Kidney (tissue), 14 donors: ENCODE results near the gene AGER. TPM values are rescaled to one million over a fixed set of nuclear protein-coding genes. Genes with fewer than 3 reads are reported as not detected.

ENCODE experiments used
- DNase-seq, 5 donors: peaks; one replicate each; pipeline ENCODE4 v3.0.0-alpha.2; 2013 to 2020
- FAIRE-seq: peaks from 2 replicates; lab custom pipeline; 2012; peaks lifted over from hg19 to GRCh38; lab: Jason Lieb, UNC
- H3K27ac ChIP-seq, 2 donors: one replicate each; pipeline ENCODE4 v1.7.0; 2013; ENCODE audit warnings: low read depth in 2 of 2, low read length in 2 of 2, inconsistent platforms in 1 of 2
- H3K27me3 ChIP-seq: one replicate; pipeline ENCODE4 v1.7.1; 2013; ENCODE audit warnings: low read length, inconsistent platforms; ENCODE audit not compliant: control insufficient read depth, insufficient read depth
- H3K36me3 ChIP-seq, 3 donors: one replicate each; pipeline versions ENCODE4 v1.7.0 to v1.7.1; 2013; ENCODE audit warnings: low read length in 3 of 3, control low read depth in 1 of 3, inconsistent platforms in 1 of 3; ENCODE audit not compliant: insufficient read depth in 3 of 3, control insufficient read depth in 2 of 3
- H3K4me1 ChIP-seq, 3 donors: one replicate each; pipeline versions ENCODE4 v1.7.0 to v1.7.1; 2013; ENCODE audit warnings: low read length in 3 of 3, inconsistent platforms in 1 of 3, low read depth in 1 of 3; ENCODE audit not compliant: control insufficient read depth in 2 of 3, insufficient read depth in 2 of 3
- H3K4me3 ChIP-seq, 3 donors: one replicate each; pipeline versions ENCODE4 v1.7.0 to v1.8.1; 2013; ENCODE audit warnings: low read length in 3 of 3, control low read depth in 1 of 3, inconsistent platforms in 1 of 3
- H3K9ac ChIP-seq, 3 donors: one replicate each; pipeline versions ENCODE4 v1.7.0 to v1.7.1; 2013; ENCODE audit warnings: low read length in 3 of 3, control low read depth in 1 of 3, inconsistent platforms in 1 of 3
- H3K9me3 ChIP-seq, 3 donors: one replicate each; pipeline versions ENCODE4 v1.7.0 to v1.7.1; 2013; ENCODE audit warnings: low read length in 3 of 3, control low read depth in 1 of 3, inconsistent platforms in 1 of 3; ENCODE audit not compliant: control insufficient read depth in 2 of 3, insufficient read depth in 1 of 3
- intact Hi-C: fragments of 100-400 bp; cut with DNase I; formaldehyde crosslinking; loops from one replicate; pipeline ENCODE4 v1.11.1; 2022
- polyA plus RNA-seq: library from polyadenylated mRNA; stranded (reverse); fragments of 350-450 nt; fragmentation: Illumina TruSeq; extraction: RNeasy Lipid Tissue Mini Kit (QIAGEN cat#74804); gene quantifications from one replicate; pipeline ENCODE4 v1.2.3, GENCODE V29; 2014; ENCODE audit warnings: low read depth, low replicate concordance; ENCODE audit not compliant: insufficient read depth
- total RNA-seq: library from RNA; stranded (reverse); fragmentation: NEBNext Ultra II Directional; extraction: Animal tissue kit (Norgen Biotek cat#: 25700); gene quantifications from one replicate; pipeline ENCODE4 v1.2.1, GENCODE V29; 2021
- TF ChIP-seq, protein P1 (sequence below): IDR thresholded peaks from 3 replicates; pipeline ENCODE4 v1.5.1; 2012; ENCODE audit warnings: mild to moderate bottlenecking, moderate library complexity, borderline replicate concordance; ENCODE audit not compliant: insufficient read depth; ENCODE audit errors: extremely low read depth
- donor health status: control.
- donor health status: control.
- donor health status: control.
- donor health status: control.
- donor health status: control.
- donor health status: DM: yes; HTN: yes; CAD: no.
- donor health status: Normal renal cell carcinoma (clear cell type).

Gene AGER
- total and polyA plus RNA-seq, 2 donors from 2014 or later: 7.1 to 13.0 TPM

GRCh38 chr6:32139590-32139989 is 44.5 kb downstream of the AGER start:
- no peaks in the 10 kb centered on the region for H3K27me3 ChIP-seq
- H3K4me3 ChIP-seq: no peak overlapping the region
- H3K36me3 ChIP-seq: no peaks in the 10 kb centered on the region
- no peak overlapping the region for H3K9ac ChIP-seq
- FAIRE-seq (no peak), DNase-seq (no peak)
- intact Hi-C loops: no loop called here
- no peaks in the 10 kb centered on the region for H3K4me1 ChIP-seq
- no peaks in the 10 kb centered on the region for H3K9me3 ChIP-seq
- H3K27ac ChIP-seq: no peak overlapping the region
- TF ChIP-seq, protein P1, sequence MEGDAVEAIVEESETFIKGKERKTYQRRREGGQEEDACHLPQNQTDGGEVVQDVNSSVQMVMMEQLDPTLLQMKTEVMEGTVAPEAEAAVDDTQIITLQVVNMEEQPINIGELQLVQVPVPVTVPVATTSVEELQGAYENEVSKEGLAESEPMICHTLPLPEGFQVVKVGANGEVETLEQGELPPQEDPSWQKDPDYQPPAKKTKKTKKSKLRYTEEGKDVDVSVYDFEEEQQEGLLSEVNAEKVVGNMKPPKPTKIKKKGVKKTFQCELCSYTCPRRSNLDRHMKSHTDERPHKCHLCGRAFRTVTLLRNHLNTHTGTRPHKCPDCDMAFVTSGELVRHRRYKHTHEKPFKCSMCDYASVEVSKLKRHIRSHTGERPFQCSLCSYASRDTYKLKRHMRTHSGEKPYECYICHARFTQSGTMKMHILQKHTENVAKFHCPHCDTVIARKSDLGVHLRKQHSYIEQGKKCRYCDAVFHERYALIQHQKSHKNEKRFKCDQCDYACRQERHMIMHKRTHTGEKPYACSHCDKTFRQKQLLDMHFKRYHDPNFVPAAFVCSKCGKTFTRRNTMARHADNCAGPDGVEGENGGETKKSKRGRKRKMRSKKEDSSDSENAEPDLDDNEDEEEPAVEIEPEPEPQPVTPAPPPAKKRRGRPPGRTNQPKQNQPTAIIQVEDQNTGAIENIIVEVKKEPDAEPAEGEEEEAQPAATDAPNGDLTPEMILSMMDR: no peak

- Histone ChIP-seq H3K4me3 (no peak overlapping the region), H3K9me3 (no peaks in the 10 kb centered on the region), H3K27me3 (no peaks in the 10 kb centered on the region), H3K36me3 (no peaks in the 10 kb centered on the region), H3K4me1 (no peaks in the 10 kb centered on the region), H3K9ac (no peak overlapping the region), H3K27ac (no peak overlapping the region)
- intact Hi-C loops: no loop called here
- TF ChIP-seq, protein P1: no peak
- FAIRE-seq (no peak), DNase-seq (no peak)
These were observed 46.6 kb downstream of the AGER start for GRCh38 chr6:32137454-32137853.

DNA sequence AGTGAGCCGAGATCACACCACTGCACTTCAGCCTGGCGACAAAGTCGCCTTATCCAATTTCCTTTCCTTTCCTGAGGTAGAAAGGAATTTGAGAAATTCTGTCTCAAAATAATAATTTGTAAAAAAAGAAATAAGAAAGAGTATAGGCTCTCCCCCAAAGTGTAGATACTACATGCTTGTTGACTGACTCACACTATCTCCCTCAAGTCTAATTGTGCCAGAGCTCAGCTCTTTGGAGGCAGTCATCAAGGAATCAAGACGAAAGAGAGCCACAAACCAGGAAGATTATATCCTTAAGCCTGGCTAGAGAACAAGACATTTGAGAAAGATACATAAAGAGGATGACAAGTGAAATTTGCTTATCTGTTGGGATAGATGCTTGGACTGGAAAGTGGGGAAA is 50.3 kb downstream of the AGER start:
- H3K4me3 ChIP-seq: no peak overlapping the region
- intact Hi-C loops: no loop called here
- FAIRE-seq (no peak), DNase-seq (no peak)
- TF ChIP-seq, protein P1: no peak
- no peaks in the 10 kb centered on the region for H3K27me3 ChIP-seq
- H3K36me3 ChIP-seq: no peaks in the 10 kb centered on the region
- no peak overlapping the region for H3K9ac ChIP-seq
- peaks cover 0 to 8% (median under 1%) of the 10 kb centered on the region in 3 donors for H3K4me1 ChIP-seq
- no peak overlapping the region for H3K27ac ChIP-seq
- no peaks in the 10 kb centered on the region for H3K9me3 ChIP-seq

GRCh38 chr6:32132110-32132509 is 51.9 kb downstream of the AGER start:
- H3K4me3 ChIP-seq: no peak overlapping the region
- intact Hi-C loops: no loop called here
- no peaks in the 10 kb centered on the region for H3K27me3 ChIP-seq
- H3K4me1 ChIP-seq: peaks cover 3 to 18% (median 9%) of the 10 kb centered on the region in 3 donors
- no peaks in the 10 kb centered on the region for H3K36me3 ChIP-seq
- H3K9me3 ChIP-seq: no peaks in the 10 kb centered on the region
- H3K27ac ChIP-seq: no peak overlapping the region
- H3K9ac ChIP-seq: no peak overlapping the region
- TF ChIP-seq, protein P1: no peak
- DNase-seq: no peak
- no peak for FAIRE-seq
